ENCODE measurements around the gene PROKR2.

GRCh38 chr20:5282561-5282960 is 34.2 kb downstream of the PROKR2 start:
- no peak for TF ChIP-seq CTCF (optimal IDR thresholded peaks at IDR 0.05 in 1 of 3, IDR thresholded peaks at IDR 0.05 in 1 of 3, conservative IDR thresholded peaks at IDR 0.05 in 1 of 3; ENCODE audit: extremely low read depth in 1 of 3, insufficient read depth in 2 of 3, low read length in 3 of 3)
- no peak for TF ChIP-seq EZH2 (IDR thresholded peaks at IDR 0.05; ENCODE audit: low read length)
